Measurements from ENCODE around the gene VSX1.

The VSX1 gene

GRCh38 chr20:25032478-25033264 lies 49.3 kb downstream of the VSX1 start:
- no peak overlapping the region for H3K27ac ChIP-seq
- TF ChIP-seq CTCF (IDR thresholded peaks at IDR 0.05): no peak
- TF ChIP-seq ZFX (IDR thresholded peaks at IDR 0.05; ENCODE audit: borderline replicate concordance): no peak

- TF ChIP-seq CTCF (IDR thresholded peaks at IDR 0.05): no peak
- TF ChIP-seq ZFX (IDR thresholded peaks at IDR 0.05; ENCODE audit: borderline replicate concordance): no peak
- no peak overlapping the region for H3K27ac ChIP-seq
Measured at GRCh38 chr20:25032065-25032477, 49.9 kb downstream of the VSX1 start.

GRCh38 chr20:25031241-25031640 lies 50.7 kb downstream of the VSX1 start:
- TF ChIP-seq ZFX (IDR thresholded peaks at IDR 0.05; ENCODE audit: borderline replicate concordance) (no peak), CTCF (IDR thresholded peaks at IDR 0.05) (no peak)
- H3K27ac ChIP-seq: no peak overlapping the region

- H3K27ac ChIP-seq: no peak overlapping the region
- no peak for TF ChIP-seq ZFX (IDR thresholded peaks at IDR 0.05; ENCODE audit: borderline replicate concordance)
- TF ChIP-seq CTCF (IDR thresholded peaks at IDR 0.05): no peak
Measured at GRCh38 chr20:25030649-25031207, 51.2 kb downstream of the VSX1 start.

GRCh38 chr20:25030007-25030648 lies 51.8 kb downstream of the VSX1 start:
- H3K27ac ChIP-seq: no peak overlapping the region
- TF ChIP-seq ZFX (IDR thresholded peaks at IDR 0.05; ENCODE audit: borderline replicate concordance) (no peak), CTCF (IDR thresholded peaks at IDR 0.05) (no peak)

- no peak for TF ChIP-seq ZFX (IDR thresholded peaks at IDR 0.05; ENCODE audit: borderline replicate concordance)
- no peak for TF ChIP-seq CTCF (IDR thresholded peaks at IDR 0.05)
- no peak overlapping the region for H3K27ac ChIP-seq
Measured at GRCh38 chr20:25025986-25026605, 55.8 kb downstream of the VSX1 start.

Measured in 22Rv1 (cell line).